Measurements from ENCODE around the gene ABCB8.

ABCB8 gene

GRCh38 chr7:151006590-151007300 is 21.5 kb upstream of the ABCB8 start (continued):
- TF ChIP-seq, protein P1, sequence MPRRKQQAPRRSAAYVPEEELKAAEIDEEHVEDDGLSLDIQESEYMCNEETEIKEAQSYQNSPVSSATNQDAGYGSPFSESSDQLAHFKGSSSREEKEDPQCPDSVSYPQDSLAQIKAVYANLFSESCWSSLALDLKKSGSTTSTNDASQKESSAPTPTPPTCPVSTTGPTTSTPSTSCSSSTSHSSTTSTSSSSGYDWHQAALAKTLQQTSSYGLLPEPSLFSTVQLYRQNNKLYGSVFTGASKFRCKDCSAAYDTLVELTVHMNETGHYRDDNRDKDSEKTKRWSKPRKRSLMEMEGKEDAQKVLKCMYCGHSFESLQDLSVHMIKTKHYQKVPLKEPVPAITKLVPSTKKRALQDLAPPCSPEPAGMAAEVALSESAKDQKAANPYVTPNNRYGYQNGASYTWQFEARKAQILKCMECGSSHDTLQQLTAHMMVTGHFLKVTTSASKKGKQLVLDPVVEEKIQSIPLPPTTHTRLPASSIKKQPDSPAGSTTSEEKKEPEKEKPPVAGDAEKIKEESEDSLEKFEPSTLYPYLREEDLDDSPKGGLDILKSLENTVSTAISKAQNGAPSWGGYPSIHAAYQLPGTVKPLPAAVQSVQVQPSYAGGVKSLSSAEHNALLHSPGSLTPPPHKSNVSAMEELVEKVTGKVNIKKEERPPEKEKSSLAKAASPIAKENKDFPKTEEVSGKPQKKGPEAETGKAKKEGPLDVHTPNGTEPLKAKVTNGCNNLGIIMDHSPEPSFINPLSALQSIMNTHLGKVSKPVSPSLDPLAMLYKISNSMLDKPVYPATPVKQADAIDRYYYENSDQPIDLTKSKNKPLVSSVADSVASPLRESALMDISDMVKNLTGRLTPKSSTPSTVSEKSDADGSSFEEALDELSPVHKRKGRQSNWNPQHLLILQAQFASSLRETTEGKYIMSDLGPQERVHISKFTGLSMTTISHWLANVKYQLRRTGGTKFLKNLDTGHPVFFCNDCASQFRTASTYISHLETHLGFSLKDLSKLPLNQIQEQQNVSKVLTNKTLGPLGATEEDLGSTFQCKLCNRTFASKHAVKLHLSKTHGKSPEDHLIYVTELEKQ (tag by site-specific recombination; IDR thresholded peaks at IDR 0.05; ENCODE audit: borderline replicate concordance), result no peak
- TF ChIP-seq ZNF292 (tag by site-specific recombination; IDR thresholded peaks at IDR 0.05; ENCODE audit: borderline replicate concordance, low read depth) (no peak), IKZF3 (tag by site-specific recombination; IDR thresholded peaks at IDR 0.05) (no peak), EGR2 (tag by site-specific recombination; IDR thresholded peaks at IDR 0.05; ENCODE audit: low read depth) (no peak), ZEB2 (tag by site-specific recombination; IDR thresholded peaks at IDR 0.05) (no peak), GFI1B (tag by site-specific recombination; IDR thresholded peaks at IDR 0.05) (no peak), ZFP69B (tag by site-specific recombination; IDR thresholded peaks at IDR 0.05) (no peak), ZNF37A (tag by site-specific recombination; IDR thresholded peaks at IDR 0.05) (no peak)

- H3K27ac ChIP-seq (ENCODE audit: extremely low read depth, low read depth, low read length), result no peak overlapping the region
These were observed 20.8 kb upstream of the ABCB8 start for GRCh38 chr7:151007469-151007898.

DNA sequence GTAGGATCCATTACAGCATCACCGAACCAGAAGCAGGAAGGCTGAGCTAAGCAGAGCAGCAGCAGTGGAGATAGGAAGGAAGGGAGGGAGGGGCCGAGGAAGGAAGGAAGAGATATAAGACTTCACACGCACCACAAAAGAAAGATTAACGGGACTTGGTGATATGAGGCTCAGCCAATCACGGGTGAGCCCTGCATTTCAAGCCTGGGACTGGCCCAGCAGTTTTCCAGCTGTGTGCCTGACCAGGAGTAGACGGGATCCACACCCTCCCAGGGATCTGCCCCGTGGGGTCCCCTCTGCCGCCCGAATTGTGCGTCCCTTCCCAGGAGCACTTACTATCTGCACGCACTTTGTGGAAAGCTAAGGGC is 20.1 kb upstream of the ABCB8 start:
- no peak for TF ChIP-seq ZNF830 (tag by site-specific recombination; IDR thresholded peaks at IDR 0.05; ENCODE audit: low read depth)
- TF ChIP-seq SP2 (tag by site-specific recombination; IDR thresholded peaks at IDR 0.05), result 0 out of 2 replicates have a peak, but pooled peaks have one; percentile 5
- Histone ChIP-seq H3K27ac (ENCODE audit: extremely low read depth, low read depth, low read length) (no peak overlapping the region), H3K36me3 (ENCODE audit: control insufficient read depth in 2 of 2, insufficient read depth in 1 of 2, low read length in 2 of 2) (no peaks in the 10 kb centered on the region), H3K4me1 (ENCODE audit: control insufficient read depth, insufficient read depth, low read length) (no peaks in the 10 kb centered on the region), H3K4me3 (ENCODE audit: low read depth, low read length) (no peak overlapping the region), H3K9me3 (ENCODE audit: control insufficient read depth, insufficient read depth, low read depth, low read length) (no peaks in the 10 kb centered on the region)
- CTCF ChIA-PET, result interaction anchor here (0.7 to 2.8 kb wide), 4 partner anchors 11 to 163 kb away, joined by 3 to 26 read pairs (median 9); no protein-coding TSS in a partner anchor
- POLR2A ChIA-PET, result no interaction called here

More at GRCh38 chr7:151007469-151007898, 20.8 kb upstream of the ABCB8 start:
- Histone ChIP-seq H3K4me1 (ENCODE audit: control insufficient read depth, insufficient read depth, low read length) (no peaks in the 10 kb centered on the region), H3K36me3 (ENCODE audit: control insufficient read depth in 2 of 2, insufficient read depth in 1 of 2, low read length in 2 of 2) (no peaks in the 10 kb centered on the region), H3K4me3 (ENCODE audit: low read depth, low read length) (no peak overlapping the region), H3K9me3 (ENCODE audit: control insufficient read depth, insufficient read depth, low read depth, low read length) (no peaks in the 10 kb centered on the region)
- TF ChIP-seq, protein P2, sequence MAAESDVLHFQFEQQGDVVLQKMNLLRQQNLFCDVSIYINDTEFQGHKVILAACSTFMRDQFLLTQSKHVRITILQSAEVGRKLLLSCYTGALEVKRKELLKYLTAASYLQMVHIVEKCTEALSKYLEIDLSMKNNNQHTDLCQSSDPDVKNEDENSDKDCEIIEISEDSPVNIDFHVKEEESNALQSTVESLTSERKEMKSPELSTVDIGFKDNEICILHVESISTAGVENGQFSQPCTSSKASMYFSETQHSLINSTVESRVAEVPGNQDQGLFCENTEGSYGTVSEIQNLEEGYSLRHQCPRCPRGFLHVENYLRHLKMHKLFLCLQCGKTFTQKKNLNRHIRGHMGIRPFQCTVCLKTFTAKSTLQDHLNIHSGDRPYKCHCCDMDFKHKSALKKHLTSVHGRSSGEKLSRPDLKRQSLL (tag by site-specific recombination; IDR thresholded peaks at IDR 0.05), result no peak
- TF ChIP-seq ZIC2 (tag by site-specific recombination; IDR thresholded peaks at IDR 0.05) (peak; percentile 54), ZSCAN18 (tag by site-specific recombination; IDR thresholded peaks at IDR 0.05) (no peak)
- POLR2A ChIA-PET, result no interaction called here
- CTCF ChIA-PET, result interaction anchor here (0.6 to 2.6 kb wide), 5 partner anchors 11 to 164 kb away, joined by 3 to 12 read pairs (median 3); no protein-coding TSS in a partner anchor

All from HEK293 (cell line).